Astrocyte of the cerebellum (primary cell): Measurements from ENCODE around the gene PEPD.

ENCODE experiments used
- DNase-seq: peaks from one replicate; pipeline ENCODE4 v3.0.0-alpha.2; 2011; ENCODE audit warnings: low read depth
- H3K4me3 ChIP-seq: 2 replicates; pipeline ENCODE4 v1.5.1; 2011; ENCODE audit warnings: mild to moderate bottlenecking, low read depth, low read length, moderate library complexity
- in situ Hi-C: cut with HindIII; loops from 2 replicates; pipeline ENCODE4 v1.10.0; 2017; ENCODE audit warnings: low sequenced_read_pairs
- TF ChIP-seq, protein P1 (sequence below): IDR thresholded peaks from 2 replicates; pipeline ENCODE4 v1.5.1; 2012; ENCODE audit warnings: low read length, low read depth, moderate library complexity, mild to moderate bottlenecking; ENCODE audit errors: missing control alignments

Gene PEPD

DNA sequence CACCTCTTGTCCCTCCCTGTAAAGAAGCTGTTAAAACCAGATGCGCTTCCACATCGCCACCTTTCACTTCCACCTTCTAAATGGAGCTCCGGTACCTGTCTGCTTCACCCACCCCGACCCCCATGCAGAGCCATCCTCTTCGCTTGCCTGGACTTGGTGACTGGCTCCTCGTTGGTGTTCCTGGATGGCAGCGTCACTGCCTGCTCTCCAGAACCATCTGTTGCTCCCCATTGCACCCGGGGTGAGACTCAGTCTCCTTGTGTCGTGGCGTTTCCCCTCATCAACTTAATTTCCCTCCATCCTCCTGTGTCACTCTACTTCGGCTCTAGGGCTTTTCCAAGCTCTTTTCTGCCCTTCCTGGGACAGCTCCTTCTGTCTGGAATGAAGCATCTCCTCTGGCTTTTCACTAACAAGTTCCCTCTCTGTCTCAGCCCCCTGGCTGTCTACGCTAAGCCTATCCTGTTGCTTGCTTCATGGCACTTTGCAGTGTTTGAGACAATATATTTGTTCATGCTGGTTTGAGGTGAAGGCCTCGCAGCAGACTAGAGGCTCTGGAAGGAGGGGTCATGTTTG is 137.8 kb downstream of the PEPD start:
- TF ChIP-seq, protein P1, sequence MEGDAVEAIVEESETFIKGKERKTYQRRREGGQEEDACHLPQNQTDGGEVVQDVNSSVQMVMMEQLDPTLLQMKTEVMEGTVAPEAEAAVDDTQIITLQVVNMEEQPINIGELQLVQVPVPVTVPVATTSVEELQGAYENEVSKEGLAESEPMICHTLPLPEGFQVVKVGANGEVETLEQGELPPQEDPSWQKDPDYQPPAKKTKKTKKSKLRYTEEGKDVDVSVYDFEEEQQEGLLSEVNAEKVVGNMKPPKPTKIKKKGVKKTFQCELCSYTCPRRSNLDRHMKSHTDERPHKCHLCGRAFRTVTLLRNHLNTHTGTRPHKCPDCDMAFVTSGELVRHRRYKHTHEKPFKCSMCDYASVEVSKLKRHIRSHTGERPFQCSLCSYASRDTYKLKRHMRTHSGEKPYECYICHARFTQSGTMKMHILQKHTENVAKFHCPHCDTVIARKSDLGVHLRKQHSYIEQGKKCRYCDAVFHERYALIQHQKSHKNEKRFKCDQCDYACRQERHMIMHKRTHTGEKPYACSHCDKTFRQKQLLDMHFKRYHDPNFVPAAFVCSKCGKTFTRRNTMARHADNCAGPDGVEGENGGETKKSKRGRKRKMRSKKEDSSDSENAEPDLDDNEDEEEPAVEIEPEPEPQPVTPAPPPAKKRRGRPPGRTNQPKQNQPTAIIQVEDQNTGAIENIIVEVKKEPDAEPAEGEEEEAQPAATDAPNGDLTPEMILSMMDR = no peak

DNA sequence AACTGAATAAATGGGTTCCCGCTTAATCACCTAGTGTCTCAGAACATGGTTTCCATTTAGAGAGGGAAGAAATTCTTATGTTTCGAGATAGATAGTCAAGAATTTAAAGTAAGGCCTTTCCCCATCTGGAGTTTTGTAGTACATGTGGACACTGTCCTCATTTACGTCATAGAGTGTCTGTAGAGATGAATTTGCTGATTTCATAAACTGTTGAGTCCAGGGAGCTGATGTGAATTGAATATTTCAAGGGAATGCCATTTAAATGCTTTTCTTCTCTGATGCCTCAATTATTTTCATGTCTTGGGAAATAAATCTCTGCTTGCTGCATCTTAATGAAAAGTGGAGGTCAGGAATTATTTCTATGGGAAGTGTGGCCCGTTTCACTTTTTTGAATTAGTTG is 138.6 kb downstream of the PEPD start:
- DNase-seq = no peak
- in situ Hi-C loops = no loop called here
- no peak overlapping the region for H3K4me3 ChIP-seq
- TF ChIP-seq, protein P1 = no peak

More for the DNA sequence above, 137.8 kb downstream of the PEPD start:
- in situ Hi-C loops = no loop called here
- DNase-seq = no peak
- H3K4me3 ChIP-seq = no peak overlapping the region

DNA sequence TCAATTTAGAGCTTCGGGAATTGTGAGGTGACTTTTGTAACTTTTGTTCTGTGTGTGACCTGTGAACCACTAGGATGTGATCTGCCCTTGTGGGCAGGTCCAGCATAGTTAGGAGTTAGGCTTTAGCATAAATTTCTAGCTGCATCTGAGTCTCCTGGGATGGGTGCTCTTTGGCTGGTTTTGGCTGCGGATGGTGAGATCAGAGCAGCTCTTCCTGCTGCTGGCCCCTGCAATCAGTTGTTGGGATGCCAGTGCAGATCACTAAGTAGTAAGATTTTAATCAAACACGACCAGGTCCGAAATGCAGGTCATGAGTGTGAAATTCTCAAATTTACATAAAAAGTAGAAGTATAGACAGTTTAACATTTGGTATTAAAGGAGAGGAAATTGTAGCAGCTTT is 139.6 kb downstream of the PEPD start:
- no peak for DNase-seq
- in situ Hi-C loops = no loop called here

DNA sequence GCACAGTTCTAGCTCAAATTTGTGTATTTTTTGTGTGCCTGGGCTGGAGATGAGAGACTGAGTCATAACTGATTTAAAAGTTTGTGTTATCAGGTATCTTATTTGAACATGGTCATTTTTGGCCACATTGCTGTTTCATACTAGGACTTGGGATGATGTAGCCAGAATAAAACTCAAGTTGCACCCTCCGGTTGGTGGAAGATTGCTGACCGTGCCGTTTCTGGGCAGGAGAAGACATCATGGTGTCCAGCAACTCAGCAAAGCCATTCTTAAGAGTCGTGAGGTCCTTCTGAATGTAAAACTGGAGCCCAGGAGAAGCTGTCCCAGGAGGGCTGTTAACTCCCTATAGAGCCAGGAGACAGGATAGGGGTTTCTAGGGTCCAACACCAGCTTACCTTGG is 140.5 kb downstream of the PEPD start:
- H3K4me3 ChIP-seq = no peak overlapping the region
- TF ChIP-seq, protein P1 = no peak
- in situ Hi-C loops = no loop called here
- no peak for DNase-seq

More for the DNA sequence above, 139.6 kb downstream of the PEPD start:
- TF ChIP-seq, protein P1 = no peak
- H3K4me3 ChIP-seq = no peak overlapping the region

- H3K4me3 ChIP-seq = no peak overlapping the region
- no peak for DNase-seq
- TF ChIP-seq, protein P1 = no peak
- in situ Hi-C loops = no loop called here
Observed at GRCh38 chr19:33379151-33379829, 142.3 kb downstream of the PEPD start.

GRCh38 chr19:33377586-33378475 is 143.8 kb downstream of the PEPD start:
- no peak overlapping the region for H3K4me3 ChIP-seq
- TF ChIP-seq, protein P1 = no peak
- in situ Hi-C loops = no loop called here
- DNase-seq = no peak
